B cell (primary cell): ENCODE results near the gene FMNL1. TPM values are rescaled to one million over a fixed set of nuclear protein-coding genes. Genes with fewer than 3 reads are reported as not detected.

ENCODE experiments used
- ATAC-seq: fragments of 200-7000 bp; cut with Tn5 transposase; one replicate; pipeline ENCODE4 v1.10.0; 2021; ENCODE audit warnings: low read depth, mild to moderate bottlenecking, moderate number of reproducible peaks, moderate library complexity
- CTCF ChIA-PET: fragments of 350-600 bp; sonication (Branson Sonifier 250); formaldehyde crosslinking; loops from one replicate; lab custom pipeline; 2021; ENCODE audit warnings: antibody characterized with exemption, inconsistent platforms; lab: Charles Lee
- POLR2A ChIA-PET: fragments of 350-600 bp; sonication (Branson Sonifier 250); formaldehyde crosslinking; loops from one replicate; lab custom pipeline; 2021; ENCODE audit warnings: antibody characterized with exemption; lab: Charles Lee
- DNase-seq: peaks from one replicate; pipeline ENCODE4 v3.0.0; 2013
- H2AFZ ChIP-seq: 2 replicates; pipeline ENCODE4 v1.6.1; 2012; ENCODE audit warnings: mild to moderate bottlenecking, low read depth, low read length; ENCODE audit not compliant: insufficient read depth, poor library complexity, severe bottlenecking
- H3K27ac ChIP-seq, 2 donors: 1 replicate in 1 of 2; 2 replicates in 1 of 2; pipeline ENCODE4 v1.5.1; 2012 to 2013; ENCODE audit warnings: low read length in 2 of 2, mild to moderate bottlenecking in 2 of 2, moderate library complexity in 1 of 2
- H3K27me3 ChIP-seq, 4 experiments: fragments of 200-600 bp in 1 of 4; sonication (generic) in 1 of 4; replicated peaks in 1 of 4; 1 replicate in 2 of 4; 2 replicates in 2 of 4; pipeline versions ENCODE4 v1.6.1 to v1.7.0; 2013 to 2016; ENCODE audit warnings: low read length in 3 of 4, mild to moderate bottlenecking in 2 of 4, mixed read lengths in 1 of 4, moderate library complexity in 1 of 4; ENCODE audit not compliant: insufficient read depth in 4 of 4, control insufficient read depth in 3 of 4; ENCODE audit errors: control extremely low read depth in 1 of 4
- H3K36me3 ChIP-seq, 2 experiments: replicated peaks in 1 of 2; 1 replicate in 1 of 2; 2 replicates in 1 of 2; pipeline versions ENCODE4 v1.6.1 to v1.7.1; 2013; ENCODE audit warnings: low read length in 1 of 2; ENCODE audit not compliant: insufficient read depth in 2 of 2, control insufficient read depth in 1 of 2; ENCODE audit errors: control extremely low read depth in 1 of 2, extremely low read depth in 1 of 2
- H3K4me1 ChIP-seq, 2 donors: fragments of 200-600 bp in 1 of 2; sonication (generic) in 1 of 2; 1 replicate in 1 of 2; 2 replicates in 1 of 2; pipeline versions ENCODE4 v1.5.1 to v1.6.1; 2013 to 2017; ENCODE audit warnings: low read length in 2 of 2; ENCODE audit not compliant: control insufficient read depth in 2 of 2, insufficient read depth in 2 of 2
- H3K4me2 ChIP-seq: replicated peaks from 2 replicates; pipeline ENCODE3; 2012; ENCODE audit warnings: mild to moderate bottlenecking, low read depth, low read length; ENCODE audit not compliant: poor library complexity, severe bottlenecking
- H3K4me3 ChIP-seq, 5 experiments: fragments of 200-600 bp in 1 of 5; sonication (generic) in 1 of 5; 1 replicate in 3 of 5; 2 replicates in 2 of 5; pipeline versions ENCODE4 v1.5.1 to v1.7.0; 2011 to 2016; ENCODE audit warnings: low read length in 4 of 5, mild to moderate bottlenecking in 4 of 5, low read depth in 2 of 5, control low read depth in 1 of 5, moderate library complexity in 1 of 5; ENCODE audit not compliant: insufficient read depth in 1 of 5; ENCODE audit errors: control extremely low read depth in 1 of 5, extremely low read depth in 1 of 5
- H3K79me2 ChIP-seq: fragments of 200-600 bp; sonication (generic); one replicate; pipeline ENCODE4 v1.6.0; 2016; ENCODE audit warnings: low read length; ENCODE audit not compliant: control insufficient read depth, insufficient read depth
- H3K9ac ChIP-seq: fragments of 200-600 bp; sonication (generic); 2 replicates; pipeline ENCODE4 v1.6.1; 2017; ENCODE audit warnings: mild to moderate bottlenecking, low read length, moderate library complexity
- H3K9me3 ChIP-seq, 3 donors: one replicate each; pipeline versions ENCODE4 v1.6.1 to v1.7.1; 2013; ENCODE audit warnings: low read length in 2 of 3; ENCODE audit not compliant: control insufficient read depth in 2 of 3, insufficient read depth in 1 of 3; ENCODE audit errors: control extremely low read depth in 1 of 3
- H4K20me1 ChIP-seq: 2 replicates; pipeline ENCODE4 v1.6.0; 2012; ENCODE audit warnings: mild to moderate bottlenecking, low read length; ENCODE audit not compliant: insufficient read depth, control insufficient read depth, poor library complexity, severe bottlenecking
- H3K27ac Mint-ChIP-seq: one replicate; pipeline ENCODE4 v1.8.0; 2021; ENCODE audit warnings: mixed read lengths
- H3K27me3 Mint-ChIP-seq: one replicate; pipeline ENCODE4 v1.8.0; 2021; ENCODE audit warnings: mixed read lengths
- H3K4me1 Mint-ChIP-seq: one replicate; pipeline ENCODE4 v1.8.0; 2021; ENCODE audit warnings: mixed read lengths
- H3K4me3 Mint-ChIP-seq: one replicate; pipeline ENCODE4 v1.8.0; 2021; ENCODE audit warnings: mixed read lengths
- H3K9me3 Mint-ChIP-seq: one replicate; pipeline ENCODE4 v1.8.0; 2022; ENCODE audit warnings: mixed read lengths; ENCODE audit not compliant: insufficient read depth
- EZH2 ChIP-seq: IDR thresholded peaks from 2 replicates; pipeline ENCODE4 v1.6.1; 2012; ENCODE audit warnings: borderline replicate concordance, low read depth, mild to moderate bottlenecking, moderate library complexity, low read length; ENCODE audit not compliant: insufficient read depth, poor library complexity, severe bottlenecking
- WGBS: methylation state at CpG from one replicate; pipeline ENCODE4 v1.1.5; 2013; ENCODE audit warnings: missing lambda C conversion rate; ENCODE audit not compliant: insufficient coverage; 5-methylcytosine and 5-hydroxymethylcytosine counted together
- intact Hi-C: fragments of 100-400 bp; cut with micrococcal nuclease; formaldehyde crosslinking; loops from one replicate; pipeline ENCODE4 v1.10.0; 2022
- polyA plus RNA-seq: library from polyadenylated mRNA; depleted of rRNA; stranded (reverse); fragments of >200 nt; gene quantifications from 2 replicates; pipeline ENCODE4 v1.2.3, GENCODE V29; 2012
- total RNA-seq, 2 donors: library from RNA; stranded (reverse); fragments of 120-200 nt in 1 of 2; gene quantifications; 1 replicate in 1 of 2; 2 replicates in 1 of 2; pipeline versions ENCODE4 v1.2.3 to v1.2.4, GENCODE V29; 2013 to 2022
- TF ChIP-seq, protein P1 (sequence below): fragments of 200-600 bp; IDR thresholded peaks from one replicate; pipeline ENCODE4 v1.8.0; 2022; ENCODE audit warnings: antibody characterized with exemption, mild to moderate bottlenecking

FMNL1 gene
- total and polyA plus RNA-seq, 2 donors (not counting 1 experiment from before 2014, with no cell fraction given) = 386 to 663 TPM

GRCh38 chr17:45177563-45177962 lies 44.1 kb upstream of the FMNL1 start:
- H3K9ac ChIP-seq = no peak overlapping the region
- no peak overlapping the region for H2AFZ ChIP-seq
- no peak overlapping the region for H3K4me3 Mint-ChIP-seq
- no peak overlapping the region for H3K27ac ChIP-seq
- H3K9me3 Mint-ChIP-seq = no peaks in the 10 kb centered on the region
- DNase-seq (no peak), ATAC-seq (no peak)
- no peaks in the 10 kb centered on the region for H3K27me3 Mint-ChIP-seq
- TF ChIP-seq, protein P1, sequence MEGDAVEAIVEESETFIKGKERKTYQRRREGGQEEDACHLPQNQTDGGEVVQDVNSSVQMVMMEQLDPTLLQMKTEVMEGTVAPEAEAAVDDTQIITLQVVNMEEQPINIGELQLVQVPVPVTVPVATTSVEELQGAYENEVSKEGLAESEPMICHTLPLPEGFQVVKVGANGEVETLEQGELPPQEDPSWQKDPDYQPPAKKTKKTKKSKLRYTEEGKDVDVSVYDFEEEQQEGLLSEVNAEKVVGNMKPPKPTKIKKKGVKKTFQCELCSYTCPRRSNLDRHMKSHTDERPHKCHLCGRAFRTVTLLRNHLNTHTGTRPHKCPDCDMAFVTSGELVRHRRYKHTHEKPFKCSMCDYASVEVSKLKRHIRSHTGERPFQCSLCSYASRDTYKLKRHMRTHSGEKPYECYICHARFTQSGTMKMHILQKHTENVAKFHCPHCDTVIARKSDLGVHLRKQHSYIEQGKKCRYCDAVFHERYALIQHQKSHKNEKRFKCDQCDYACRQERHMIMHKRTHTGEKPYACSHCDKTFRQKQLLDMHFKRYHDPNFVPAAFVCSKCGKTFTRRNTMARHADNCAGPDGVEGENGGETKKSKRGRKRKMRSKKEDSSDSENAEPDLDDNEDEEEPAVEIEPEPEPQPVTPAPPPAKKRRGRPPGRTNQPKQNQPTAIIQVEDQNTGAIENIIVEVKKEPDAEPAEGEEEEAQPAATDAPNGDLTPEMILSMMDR = no peak
- no peak for TF ChIP-seq EZH2
- intact Hi-C loops = no loop called here
- 96% methylated on average over 4 of the region's 7 CpGs for WGBS
- ChIA-PET CTCF (interaction anchor here (1.4 kb wide), 1 partner anchor 20 kb away, joined by 6 read pairs; no protein-coding TSS in a partner anchor), POLR2A (no interaction called here)
- H3K9me3 ChIP-seq = no peaks in the 10 kb centered on the region
- H3K79me2 ChIP-seq = no peaks in the 10 kb centered on the region
- H3K27ac Mint-ChIP-seq = no peak overlapping the region
- H3K4me3 ChIP-seq = no peak overlapping the region
- H3K4me1 Mint-ChIP-seq = peaks cover 6% of the 10 kb centered on the region
- peaks cover 0 to 2% (median 0%) of the 10 kb centered on the region in 4 experiments for H3K27me3 ChIP-seq
- no peaks in the 10 kb centered on the region for H4K20me1 ChIP-seq
- H3K4me1 ChIP-seq = peaks cover 7 to 9% of the 10 kb centered on the region in 2 donors
- no peaks in the 10 kb centered on the region for H3K36me3 ChIP-seq
- H3K4me2 ChIP-seq = no peak overlapping the region

GRCh38 chr17:45184144-45184543 lies 37.5 kb upstream of the FMNL1 start:
- no peaks in the 10 kb centered on the region for H3K4me1 Mint-ChIP-seq
- no peak overlapping the region for H2AFZ ChIP-seq
- H3K79me2 ChIP-seq = no peaks in the 10 kb centered on the region
- intact Hi-C loops = no loop called here
- H3K9ac ChIP-seq = no peak overlapping the region
- H3K27me3 ChIP-seq = peaks cover 0 to 2% (median 0%) of the 10 kb centered on the region in 4 experiments
- WGBS = 100% methylated on average over 5 of the region's 5 CpGs
- H4K20me1 ChIP-seq = no peaks in the 10 kb centered on the region
- no peaks in the 10 kb centered on the region for H3K9me3 ChIP-seq
- no peak overlapping the region for H3K27ac Mint-ChIP-seq
- H3K9me3 Mint-ChIP-seq = no peaks in the 10 kb centered on the region
- no peaks in the 10 kb centered on the region for H3K36me3 ChIP-seq
- no peaks in the 10 kb centered on the region for H3K27me3 Mint-ChIP-seq
- H3K4me1 ChIP-seq = no peaks in the 10 kb centered on the region
- H3K4me2 ChIP-seq = no peak overlapping the region
- DNase-seq (no peak), ATAC-seq (no peak)
- H3K4me3 Mint-ChIP-seq = no peak overlapping the region
- H3K27ac ChIP-seq = no peak overlapping the region
- ChIA-PET CTCF (interaction anchor here (0.9 to 1.4 kb wide), 2 partner anchors 13 to 49 kb away, joined by 3 to 5 read pairs; partner anchors contain the start of gene ACBD4), POLR2A (no interaction called here)
- H3K4me3 ChIP-seq = no peak overlapping the region
- no peak for TF ChIP-seq EZH2
- TF ChIP-seq, protein P1 = no peak
